Fibroblast of villous mesenchyme (primary cell): Measurements from ENCODE around the gene FGFR3. TPM values are rescaled to one million over a fixed set of nuclear protein-coding genes. Genes with fewer than 3 reads are reported as not detected.
A peak's percentile ranks its signal among the peaks of the same experiment; 100 is the strongest.
"Not testable (repeated sequence)": the region's sequence is repeated elsewhere in the genome, so short reads cannot be mapped to it uniquely, and the experiment has no call there.

Source experiments
- DNase-seq: peaks from one replicate; pipeline ENCODE4 v3.0.0-alpha.2; 2010; ENCODE audit warnings: low read depth
- H3K4me3 ChIP-seq: 2 replicates; pipeline ENCODE4 v1.5.1; 2011; ENCODE audit warnings: low read depth, mild to moderate bottlenecking, low read length
- CTCF ChIP-seq: IDR thresholded peaks from 2 replicates; pipeline ENCODE4 v1.5.1; 2012; ENCODE audit warnings: low read depth, mild to moderate bottlenecking, low read length; ENCODE audit not compliant: insufficient read depth
- total RNA-seq: library from RNA; depleted of rRNA; stranded (reverse); fragments of >200 nt; gene quantifications from 2 replicates; pipeline ENCODE4 v1.2.3, GENCODE V29; 2012

The FGFR3 gene
- total RNA-seq, 1 donor = 0.86 TPM

- no peak for TF ChIP-seq CTCF
- no peak for DNase-seq
- H3K4me3 ChIP-seq = no peak overlapping the region
These were observed 48.8 kb downstream of the FGFR3 start for GRCh38 chr4:1841887-1842210.

- DNase-seq = no peak
- TF ChIP-seq CTCF = no peak
- H3K4me3 ChIP-seq = no peak overlapping the region
These were observed 49.3 kb downstream of the FGFR3 start for GRCh38 chr4:1842339-1842895.

GRCh38 chr4:1842993-1843448 is 49.9 kb downstream of the FGFR3 start:
- no peak overlapping the region for H3K4me3 ChIP-seq
- TF ChIP-seq CTCF = no peak

GRCh38 chr4:1843852-1844251 is 50.8 kb downstream of the FGFR3 start:
- H3K4me3 ChIP-seq = no peak overlapping the region
- TF ChIP-seq CTCF = no peak
- DNase-seq = peak; percentile 42

More at GRCh38 chr4:1842993-1843448, 49.9 kb downstream of the FGFR3 start:
- peak; percentile 85 for DNase-seq

- not testable (repeated sequence) for H3K4me3 ChIP-seq, DNase-seq
These were observed 51.5 kb downstream of the FGFR3 start for GRCh38 chr4:1844618-1845017.

GRCh38 chr4:1846580-1846979 is 53.5 kb downstream of the FGFR3 start:
- no peak for TF ChIP-seq CTCF
- DNase-seq = no peak

GRCh38 chr4:1850276-1850675 is 57.2 kb downstream of the FGFR3 start:
- peak; percentile 37 for DNase-seq
- H3K4me3 ChIP-seq = no peak overlapping the region
- no peak for TF ChIP-seq CTCF

More at GRCh38 chr4:1846580-1846979, 53.5 kb downstream of the FGFR3 start:
- no peak overlapping the region for H3K4me3 ChIP-seq
